HL-60 (cell line): Measurements from ENCODE around the gene MSI2.

Experiments used
- DNase-seq, 2 experiments: peaks; one replicate each; pipeline ENCODE4 v3.0.0-alpha.2; 2010 to 2020; ENCODE audit warnings: low read depth in 1 of 2, low spot score in 1 of 2
- H3K27ac ChIP-seq: fragments of 250-450 bp; sonication (Bioruptor Pico); replicated peaks from 2 replicates; pipeline ENCODE4 v1.5.1; 2020; ENCODE audit warnings: mild to moderate bottlenecking, moderate library complexity
- H3K27me3 ChIP-seq: fragments of 250-450 bp; sonication (Bioruptor Pico); 2 replicates; pipeline ENCODE4 v1.5.1; 2021; ENCODE audit warnings: mild to moderate bottlenecking, moderate library complexity; ENCODE audit not compliant: insufficient read depth, poor library complexity, severe bottlenecking
- H3K4me3 ChIP-seq: replicated peaks from 2 replicates; pipeline ENCODE4 v1.5.1; 2011; ENCODE audit warnings: mild to moderate bottlenecking, control low read depth, low read length; ENCODE audit not compliant: insufficient read depth
- GABPA ChIP-seq: IDR thresholded peaks from 2 replicates; pipeline ENCODE4 v1.6.1; 2012; ENCODE audit warnings: low read depth
- POLR2AphosphoS5 ChIP-seq: IDR thresholded peaks from 2 replicates; pipeline ENCODE4 v1.6.1; 2012; ENCODE audit warnings: low read depth
- SPI1 ChIP-seq: IDR thresholded peaks from 2 replicates; pipeline ENCODE4 v1.6.1; 2012; ENCODE audit warnings: low read depth, mild to moderate bottlenecking, borderline replicate concordance
- TF ChIP-seq, protein P1 (sequence below): IDR thresholded peaks from one replicate; pipeline ENCODE4 v1.5.1; 2011; ENCODE audit warnings: low read length, control low read depth, inconsistent platforms; ENCODE audit not compliant: insufficient read depth
- TF ChIP-seq, protein P2 (sequence below): IDR thresholded peaks from 2 replicates; pipeline ENCODE4 v1.6.1; 2012; ENCODE audit warnings: low read depth; ENCODE audit not compliant: insufficient replicate concordance

Gene MSI2

DNA sequence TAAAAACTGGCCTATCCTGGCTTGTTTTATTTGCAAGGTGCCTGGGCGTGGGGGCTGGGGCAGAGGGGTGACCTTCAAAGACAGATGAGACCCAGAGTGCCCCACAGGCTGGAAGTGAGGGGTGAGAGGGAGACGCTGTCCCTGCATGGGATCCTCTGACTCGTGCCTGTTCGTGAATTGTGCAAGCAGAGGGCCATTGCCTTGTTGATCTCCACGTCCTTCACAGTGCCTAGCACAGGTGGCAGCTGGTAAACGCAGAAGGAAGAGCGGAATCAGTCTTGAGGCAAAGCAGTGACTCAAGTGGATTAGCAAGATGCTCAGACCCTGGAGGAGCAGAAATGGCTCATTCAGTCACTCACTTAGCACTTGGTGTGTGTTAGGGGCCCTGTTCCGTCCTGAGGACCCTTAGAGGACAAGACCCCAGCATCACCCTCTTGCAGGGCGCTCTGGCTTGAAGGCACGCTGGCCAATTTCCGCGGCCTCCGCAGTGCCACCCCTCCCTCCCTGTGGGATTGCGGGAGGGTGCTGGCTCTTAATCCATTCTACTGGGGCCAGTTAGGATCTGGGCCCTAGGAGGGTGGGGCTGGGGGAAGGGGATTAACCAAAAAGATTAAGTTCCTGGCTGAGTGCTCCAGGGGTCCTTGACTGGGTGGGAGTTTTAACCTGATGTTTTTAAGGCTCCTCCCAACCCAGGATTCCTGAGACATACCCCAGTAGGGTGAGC lies 337.6 kb downstream of the MSI2 start:
- Histone ChIP-seq H3K27me3 (no peaks in the 10 kb centered on the region), H3K4me3 (no peak overlapping the region), H3K27ac (no peak overlapping the region)
- no peak for DNase-seq
- TF ChIP-seq GABPA (no peak), SPI1 (no peak), POLR2AphosphoS5 (no peak)
- TF ChIP-seq, protein P1, sequence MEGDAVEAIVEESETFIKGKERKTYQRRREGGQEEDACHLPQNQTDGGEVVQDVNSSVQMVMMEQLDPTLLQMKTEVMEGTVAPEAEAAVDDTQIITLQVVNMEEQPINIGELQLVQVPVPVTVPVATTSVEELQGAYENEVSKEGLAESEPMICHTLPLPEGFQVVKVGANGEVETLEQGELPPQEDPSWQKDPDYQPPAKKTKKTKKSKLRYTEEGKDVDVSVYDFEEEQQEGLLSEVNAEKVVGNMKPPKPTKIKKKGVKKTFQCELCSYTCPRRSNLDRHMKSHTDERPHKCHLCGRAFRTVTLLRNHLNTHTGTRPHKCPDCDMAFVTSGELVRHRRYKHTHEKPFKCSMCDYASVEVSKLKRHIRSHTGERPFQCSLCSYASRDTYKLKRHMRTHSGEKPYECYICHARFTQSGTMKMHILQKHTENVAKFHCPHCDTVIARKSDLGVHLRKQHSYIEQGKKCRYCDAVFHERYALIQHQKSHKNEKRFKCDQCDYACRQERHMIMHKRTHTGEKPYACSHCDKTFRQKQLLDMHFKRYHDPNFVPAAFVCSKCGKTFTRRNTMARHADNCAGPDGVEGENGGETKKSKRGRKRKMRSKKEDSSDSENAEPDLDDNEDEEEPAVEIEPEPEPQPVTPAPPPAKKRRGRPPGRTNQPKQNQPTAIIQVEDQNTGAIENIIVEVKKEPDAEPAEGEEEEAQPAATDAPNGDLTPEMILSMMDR: no peak
- TF ChIP-seq, protein P2, sequence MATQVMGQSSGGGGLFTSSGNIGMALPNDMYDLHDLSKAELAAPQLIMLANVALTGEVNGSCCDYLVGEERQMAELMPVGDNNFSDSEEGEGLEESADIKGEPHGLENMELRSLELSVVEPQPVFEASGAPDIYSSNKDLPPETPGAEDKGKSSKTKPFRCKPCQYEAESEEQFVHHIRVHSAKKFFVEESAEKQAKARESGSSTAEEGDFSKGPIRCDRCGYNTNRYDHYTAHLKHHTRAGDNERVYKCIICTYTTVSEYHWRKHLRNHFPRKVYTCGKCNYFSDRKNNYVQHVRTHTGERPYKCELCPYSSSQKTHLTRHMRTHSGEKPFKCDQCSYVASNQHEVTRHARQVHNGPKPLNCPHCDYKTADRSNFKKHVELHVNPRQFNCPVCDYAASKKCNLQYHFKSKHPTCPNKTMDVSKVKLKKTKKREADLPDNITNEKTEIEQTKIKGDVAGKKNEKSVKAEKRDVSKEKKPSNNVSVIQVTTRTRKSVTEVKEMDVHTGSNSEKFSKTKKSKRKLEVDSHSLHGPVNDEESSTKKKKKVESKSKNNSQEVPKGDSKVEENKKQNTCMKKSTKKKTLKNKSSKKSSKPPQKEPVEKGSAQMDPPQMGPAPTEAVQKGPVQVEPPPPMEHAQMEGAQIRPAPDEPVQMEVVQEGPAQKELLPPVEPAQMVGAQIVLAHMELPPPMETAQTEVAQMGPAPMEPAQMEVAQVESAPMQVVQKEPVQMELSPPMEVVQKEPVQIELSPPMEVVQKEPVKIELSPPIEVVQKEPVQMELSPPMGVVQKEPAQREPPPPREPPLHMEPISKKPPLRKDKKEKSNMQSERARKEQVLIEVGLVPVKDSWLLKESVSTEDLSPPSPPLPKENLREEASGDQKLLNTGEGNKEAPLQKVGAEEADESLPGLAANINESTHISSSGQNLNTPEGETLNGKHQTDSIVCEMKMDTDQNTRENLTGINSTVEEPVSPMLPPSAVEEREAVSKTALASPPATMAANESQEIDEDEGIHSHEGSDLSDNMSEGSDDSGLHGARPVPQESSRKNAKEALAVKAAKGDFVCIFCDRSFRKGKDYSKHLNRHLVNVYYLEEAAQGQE: no peak

DNA sequence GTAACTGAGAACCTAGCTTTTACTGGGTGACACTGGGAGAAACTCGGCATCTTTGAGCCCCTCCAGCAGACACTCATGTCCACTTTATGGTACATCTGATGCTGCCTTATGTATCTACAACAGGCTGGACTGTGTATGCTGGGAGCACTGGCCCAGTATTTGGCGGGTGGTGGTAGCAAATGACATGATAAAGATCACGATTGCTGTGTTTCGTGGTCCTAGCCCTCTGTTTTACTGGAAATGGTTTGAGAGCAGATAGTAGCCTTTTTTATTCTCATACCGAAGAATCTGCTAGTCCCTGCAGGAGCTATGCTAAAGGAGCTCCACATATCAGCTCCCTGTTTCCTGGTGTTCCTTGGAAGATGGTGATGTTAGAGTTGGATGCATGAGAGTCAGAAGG lies 338.4 kb downstream of the MSI2 start:
- no peak for DNase-seq
- no peak overlapping the region for H3K4me3 ChIP-seq
- no peak for TF ChIP-seq SPI1
- TF ChIP-seq, protein P1: no peak
- TF ChIP-seq, protein P2: no peak
- no peak for TF ChIP-seq POLR2AphosphoS5
- no peak for TF ChIP-seq GABPA

GRCh38 chr17:57595426-57595825 lies 339.1 kb downstream of the MSI2 start:
- TF ChIP-seq, protein P2: no peak
- no peak for TF ChIP-seq SPI1
- no peak for TF ChIP-seq GABPA
- TF ChIP-seq, protein P1: no peak
- TF ChIP-seq POLR2AphosphoS5: no peak
- Histone ChIP-seq H3K27me3 (no peaks in the 10 kb centered on the region), H3K27ac (no peak overlapping the region), H3K4me3 (no peak overlapping the region)
- no peak for DNase-seq

More for the DNA sequence above, 338.4 kb downstream of the MSI2 start:
- Histone ChIP-seq H3K27ac (no peak overlapping the region), H3K27me3 (no peaks in the 10 kb centered on the region)
